Smooth muscle cell (in vitro differentiated cells): ENCODE data around the gene TMEM51. TPM values are rescaled to one million over a fixed set of nuclear protein-coding genes. Genes with fewer than 3 reads are reported as not detected.

Experiments
- DNase-seq: peaks from one replicate; lab custom pipeline; 2025; ENCODE audit not compliant: unreplicated experiment; lab: John Stamatoyannopoulos, UW
- H2AFZ ChIP-seq: fragments of 200-600 bp; sonication (generic); 2 replicates; pipeline ENCODE4 v1.6.0; 2016; ENCODE audit warnings: antibody characterized with exemption, low read depth, mild to moderate bottlenecking
- H3F3A ChIP-seq: fragments of 200-600 bp; sonication (generic); 2 replicates; pipeline ENCODE4 v1.6.0; 2017; ENCODE audit warnings: antibody characterized with exemption, low read depth
- H3K27ac ChIP-seq: fragments of 200-600 bp; sonication (generic); 2 replicates; pipeline ENCODE4 v1.5.1; 2016; ENCODE audit warnings: low read depth, mild to moderate bottlenecking
- H3K27me3 ChIP-seq: fragments of 200-600 bp; sonication (generic); 2 replicates; pipeline ENCODE4 v1.6.1; 2016; ENCODE audit warnings: low read depth, mild to moderate bottlenecking
- H3K36me3 ChIP-seq: fragments of 200-600 bp; sonication (generic); 2 replicates; pipeline ENCODE4 v1.5.1; 2016; ENCODE audit warnings: low read depth
- H3K4me1 ChIP-seq: fragments of 200-600 bp; sonication (generic); 2 replicates; pipeline ENCODE4 v1.5.1; 2016; ENCODE audit warnings: low read depth
- H3K4me2 ChIP-seq: fragments of 200-600 bp; sonication (generic); 2 replicates; pipeline ENCODE4 v1.6.0; 2016; ENCODE audit warnings: mild to moderate bottlenecking
- H3K4me3 ChIP-seq: fragments of 200-600 bp; sonication (generic); 2 replicates; pipeline ENCODE4 v1.5.1; 2016; ENCODE audit warnings: mild to moderate bottlenecking
- H3K79me2 ChIP-seq: fragments of 200-600 bp; sonication (generic); 2 replicates; pipeline ENCODE4 v1.6.0; 2016; ENCODE audit warnings: low read depth, mild to moderate bottlenecking
- H3K9ac ChIP-seq: fragments of 200-600 bp; sonication (generic); 2 replicates; pipeline ENCODE4 v1.6.0; 2016; ENCODE audit warnings: low read depth
- H3K9me3 ChIP-seq: fragments of 200-600 bp; sonication (generic); replicated peaks from 2 replicates; pipeline ENCODE4 v1.5.1; 2016; ENCODE audit warnings: low read depth
- H4K20me1 ChIP-seq: fragments of 200-600 bp; sonication (generic); 2 replicates; pipeline ENCODE4 v1.6.0; 2016; ENCODE audit warnings: low read depth
- WGBS: methylation state at CpG from one replicate; pipeline ENCODE4 v1.1.7; 2016; ENCODE audit warnings: low lambda C conversion rate; 5-methylcytosine and 5-hydroxymethylcytosine counted together
- polyA plus RNA-seq: library from polyadenylated mRNA; unstranded; fragments of >200 nt; fragmentation: Nextera tagmentation; extraction: Ambion mirVana; gene quantifications from 2 replicates; pipeline ENCODE4 v1.2.1, GENCODE V29; 2016
- total RNA-seq: library from RNA; depleted of rRNA; stranded (reverse); fragments of >200 nt; gene quantifications from 2 replicates; pipeline ENCODE4 v1.2.3, GENCODE V29; 2014
- TF ChIP-seq, protein P1 (sequence below): fragments of 200-600 bp; sonication (generic); IDR thresholded peaks from 2 replicates; pipeline ENCODE4 v1.5.1; 2017; ENCODE audit warnings: borderline replicate concordance, mild to moderate bottlenecking, antibody characterized with exemption; ENCODE audit not compliant: insufficient read depth, poor library complexity, severe bottlenecking

TMEM51 gene
- total and polyA plus RNA-seq, 2 experiments from 2014 or later, result 9.8 to 10.4 TPM

- Histone ChIP-seq H3K4me1 (no peaks in the 10 kb centered on the region), H3K4me3 (peak overlapping the region; percentile 83), H3K27ac (no peak overlapping the region), H3K9me3 (no peaks in the 10 kb centered on the region), H3K4me2 (peak overlapping the region; percentile 62), H2AFZ (no peak overlapping the region), H3K36me3 (no peaks in the 10 kb centered on the region), H3K79me2 (peaks cover 7% of the 10 kb centered on the region), H3K27me3 (no peaks in the 10 kb centered on the region), H4K20me1 (peaks cover 8% of the 10 kb centered on the region), H3F3A (peaks cover 30% of the 10 kb centered on the region), H3K9ac (no peak overlapping the region)
- TF ChIP-seq, protein P1, sequence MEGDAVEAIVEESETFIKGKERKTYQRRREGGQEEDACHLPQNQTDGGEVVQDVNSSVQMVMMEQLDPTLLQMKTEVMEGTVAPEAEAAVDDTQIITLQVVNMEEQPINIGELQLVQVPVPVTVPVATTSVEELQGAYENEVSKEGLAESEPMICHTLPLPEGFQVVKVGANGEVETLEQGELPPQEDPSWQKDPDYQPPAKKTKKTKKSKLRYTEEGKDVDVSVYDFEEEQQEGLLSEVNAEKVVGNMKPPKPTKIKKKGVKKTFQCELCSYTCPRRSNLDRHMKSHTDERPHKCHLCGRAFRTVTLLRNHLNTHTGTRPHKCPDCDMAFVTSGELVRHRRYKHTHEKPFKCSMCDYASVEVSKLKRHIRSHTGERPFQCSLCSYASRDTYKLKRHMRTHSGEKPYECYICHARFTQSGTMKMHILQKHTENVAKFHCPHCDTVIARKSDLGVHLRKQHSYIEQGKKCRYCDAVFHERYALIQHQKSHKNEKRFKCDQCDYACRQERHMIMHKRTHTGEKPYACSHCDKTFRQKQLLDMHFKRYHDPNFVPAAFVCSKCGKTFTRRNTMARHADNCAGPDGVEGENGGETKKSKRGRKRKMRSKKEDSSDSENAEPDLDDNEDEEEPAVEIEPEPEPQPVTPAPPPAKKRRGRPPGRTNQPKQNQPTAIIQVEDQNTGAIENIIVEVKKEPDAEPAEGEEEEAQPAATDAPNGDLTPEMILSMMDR, result no peak
- 92% methylated on average over 5 of the region's 5 CpGs for WGBS
- no peak for DNase-seq
Observed at GRCh38 chr1:15155191-15155590, 1.6 kb downstream of the TMEM51 start.

DNA sequence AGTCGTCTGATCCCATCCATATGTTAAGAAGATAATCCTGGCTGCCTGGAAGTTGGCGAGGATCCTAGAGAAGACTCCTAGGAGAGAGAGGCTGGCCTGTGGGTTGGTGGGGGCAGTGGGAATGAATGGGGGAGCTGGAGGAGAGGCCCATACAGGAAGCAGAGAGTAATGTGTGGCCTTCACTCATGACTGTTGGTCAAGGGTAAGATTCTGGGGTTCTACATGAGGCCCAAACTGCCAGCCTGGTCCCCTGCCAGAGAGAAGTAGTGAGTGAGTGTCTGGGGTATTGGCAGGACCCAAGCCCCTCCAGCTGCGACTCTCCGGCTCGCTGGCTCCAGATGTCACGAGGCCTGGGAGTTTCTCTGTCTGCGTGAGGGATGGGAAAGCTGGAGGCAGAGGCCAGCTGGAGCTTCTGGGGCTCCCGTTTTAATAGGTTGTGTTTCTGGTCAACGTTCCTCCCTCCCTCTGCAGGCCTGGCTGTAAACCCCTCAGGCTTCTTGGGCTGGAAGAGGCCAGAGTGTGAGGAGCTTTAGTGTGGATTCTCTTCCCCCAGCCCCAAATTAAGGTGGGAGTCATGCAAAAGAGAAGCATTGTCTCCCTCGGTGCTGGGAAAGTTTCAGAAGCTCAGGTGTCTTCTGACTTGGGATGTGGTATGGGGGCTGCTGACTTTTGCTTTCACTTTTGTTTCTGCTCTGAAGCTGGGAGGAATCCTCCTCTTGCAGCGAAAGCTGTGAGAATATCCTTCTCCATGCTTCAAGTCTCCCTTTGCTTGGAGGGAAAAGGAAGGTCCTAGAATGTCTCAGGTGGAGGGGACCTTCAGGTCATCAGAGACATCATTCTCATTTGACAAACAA lies 2.6 kb downstream of the TMEM51 start:
- Histone ChIP-seq H3K79me2 (peaks cover 16% of the 10 kb centered on the region), H3K27ac (peak overlapping the region; percentile 7)
- DNase-seq, result no peak

GRCh38 chr1:15156807-15157380 lies 3.3 kb downstream of the TMEM51 start:
- H4K20me1 ChIP-seq, result peaks cover 8% of the 10 kb centered on the region
- no peak overlapping the region for H3K4me3 ChIP-seq
- no peaks in the 10 kb centered on the region for H3K9me3 ChIP-seq
- H3K27ac ChIP-seq, result no peak overlapping the region
- no peaks in the 10 kb centered on the region for H3K36me3 ChIP-seq
- no peak overlapping the region for H2AFZ ChIP-seq
- H3K4me1 ChIP-seq, result no peaks in the 10 kb centered on the region
- H3F3A ChIP-seq, result peaks cover 23% of the 10 kb centered on the region
- no peak overlapping the region for H3K4me2 ChIP-seq
- WGBS, result 85% methylated on average over 9 of the region's 9 CpGs
- no peak for DNase-seq
- H3K79me2 ChIP-seq, result peaks cover 22% of the 10 kb centered on the region
- no peak overlapping the region for H3K9ac ChIP-seq
- no peaks in the 10 kb centered on the region for H3K27me3 ChIP-seq
- TF ChIP-seq, protein P1, result no peak

More for the DNA sequence above, 2.6 kb downstream of the TMEM51 start:
- Histone ChIP-seq H3K27me3 (no peaks in the 10 kb centered on the region), H2AFZ (no peak overlapping the region), H3K4me2 (peak overlapping the region; percentile 62), H4K20me1 (peaks cover 8% of the 10 kb centered on the region), H3F3A (peaks cover 30% of the 10 kb centered on the region), H3K36me3 (no peaks in the 10 kb centered on the region), H3K9me3 (no peaks in the 10 kb centered on the region), H3K4me1 (no peaks in the 10 kb centered on the region), H3K9ac (no peak overlapping the region), H3K4me3 (no peak overlapping the region)
- TF ChIP-seq, protein P1, result no peak
- 30% methylated on average over 11 of the region's 11 CpGs for WGBS
